DMS79 (cell line): Measurements from ENCODE around the gene CTNND2.

Source experiments
- DNase-seq: peaks from one replicate; lab custom pipeline; 2025; lab: John Stamatoyannopoulos, UW

Gene CTNND2

GRCh38 chr5:11780641-11781345, 123.5 kb downstream of the CTNND2 start:
- no peak for DNase-seq

- no peak for DNase-seq
Measured at GRCh38 chr5:11777096-11777495, 127.2 kb downstream of the CTNND2 start.

DNA sequence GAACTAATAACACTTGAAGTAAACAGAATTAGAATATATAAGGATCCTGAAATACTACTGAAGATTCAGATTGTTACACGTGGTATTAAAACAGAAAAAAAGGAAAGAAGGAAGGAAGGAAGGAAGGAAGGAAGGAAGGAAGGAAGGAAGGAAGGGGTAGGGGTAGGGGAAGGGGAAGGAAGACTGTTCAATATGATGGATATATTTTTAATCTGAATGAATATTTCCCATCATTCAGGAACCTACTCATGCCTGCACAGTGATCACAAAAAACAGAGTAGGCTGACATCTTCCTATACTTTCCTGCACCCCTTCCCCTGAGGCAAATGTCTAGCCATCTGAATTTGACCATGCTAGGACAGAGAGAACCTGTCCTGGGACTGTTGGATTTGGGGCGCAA, 133.9 kb downstream of the CTNND2 start:
- DNase-seq: no peak

DNA sequence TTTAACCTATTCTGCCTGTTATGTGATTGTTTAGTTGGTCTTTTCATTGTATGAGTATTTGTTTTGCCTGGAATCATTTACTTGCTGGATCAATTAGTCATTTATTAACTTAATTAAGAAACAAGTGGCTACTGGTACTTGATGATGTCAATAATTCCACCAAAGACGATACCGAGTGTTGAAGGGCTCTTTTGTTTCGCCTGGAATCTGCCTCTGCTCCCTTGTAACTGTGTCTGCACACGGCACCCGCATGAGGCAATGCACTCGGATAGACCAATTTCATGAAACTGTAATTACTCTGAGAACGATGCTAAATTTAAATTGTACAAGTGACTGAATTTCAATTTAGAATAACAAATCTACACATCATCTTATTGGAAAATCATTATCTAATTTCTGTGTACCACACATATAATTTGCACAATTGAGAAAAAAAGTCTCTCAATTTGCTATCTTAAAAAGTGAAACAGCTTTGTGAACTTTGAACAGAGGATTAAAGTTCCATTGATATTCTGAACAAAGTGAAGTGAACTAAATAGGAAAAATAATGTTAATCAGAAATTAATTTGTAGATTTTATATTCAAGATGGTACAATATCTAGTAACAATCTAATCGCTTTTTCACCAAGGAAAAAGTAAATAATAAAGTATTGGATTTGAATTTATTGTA, 143.2 kb downstream of the CTNND2 start:
- no peak for DNase-seq

DNA sequence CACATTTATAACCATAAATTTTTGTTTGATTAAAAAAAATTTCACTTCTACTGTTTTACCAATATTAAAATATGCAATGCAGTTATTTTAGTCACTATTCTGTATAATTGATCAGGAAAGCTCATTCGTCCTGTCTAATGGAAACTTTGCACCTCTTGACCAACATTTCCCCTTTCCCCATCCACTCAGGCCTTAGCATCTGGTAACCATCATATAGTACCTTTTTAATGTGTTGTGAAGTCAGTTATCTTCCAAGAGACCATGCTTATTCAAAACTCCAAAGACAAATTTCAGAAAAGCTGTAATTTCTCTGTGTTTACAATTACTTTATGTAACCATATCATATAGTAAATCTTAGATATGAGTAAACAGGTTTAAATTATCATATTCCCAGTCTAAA, 145.9 kb downstream of the CTNND2 start:
- DNase-seq: no peak

- no peak for DNase-seq
Measured at GRCh38 chr5:11757661-11758060, 146.6 kb downstream of the CTNND2 start.

- DNase-seq: no peak
Measured at GRCh38 chr5:11737010-11737409, 167.2 kb downstream of the CTNND2 start.

DNA sequence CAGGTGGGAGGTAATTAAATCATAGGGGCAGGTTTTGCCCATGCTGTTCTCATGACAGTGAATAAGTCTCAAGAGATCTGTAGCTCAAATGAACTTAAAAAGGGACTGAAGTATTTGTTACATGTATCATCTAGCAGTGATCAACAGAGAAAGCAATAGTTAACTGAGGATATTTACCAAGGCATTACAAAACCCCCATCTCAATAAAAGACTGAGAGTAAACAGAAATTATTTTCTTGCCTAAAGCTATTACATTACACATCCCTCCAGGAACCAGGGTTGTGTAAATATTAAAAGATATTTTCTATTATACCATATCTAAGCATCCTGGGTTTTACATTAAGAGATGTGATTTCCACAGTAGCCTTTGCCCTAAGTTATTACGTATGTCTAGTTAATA, 169.9 kb downstream of the CTNND2 start:
- no peak for DNase-seq

- no peak for DNase-seq
Measured at GRCh38 chr5:11733840-11734192, 170.4 kb downstream of the CTNND2 start.

DNA sequence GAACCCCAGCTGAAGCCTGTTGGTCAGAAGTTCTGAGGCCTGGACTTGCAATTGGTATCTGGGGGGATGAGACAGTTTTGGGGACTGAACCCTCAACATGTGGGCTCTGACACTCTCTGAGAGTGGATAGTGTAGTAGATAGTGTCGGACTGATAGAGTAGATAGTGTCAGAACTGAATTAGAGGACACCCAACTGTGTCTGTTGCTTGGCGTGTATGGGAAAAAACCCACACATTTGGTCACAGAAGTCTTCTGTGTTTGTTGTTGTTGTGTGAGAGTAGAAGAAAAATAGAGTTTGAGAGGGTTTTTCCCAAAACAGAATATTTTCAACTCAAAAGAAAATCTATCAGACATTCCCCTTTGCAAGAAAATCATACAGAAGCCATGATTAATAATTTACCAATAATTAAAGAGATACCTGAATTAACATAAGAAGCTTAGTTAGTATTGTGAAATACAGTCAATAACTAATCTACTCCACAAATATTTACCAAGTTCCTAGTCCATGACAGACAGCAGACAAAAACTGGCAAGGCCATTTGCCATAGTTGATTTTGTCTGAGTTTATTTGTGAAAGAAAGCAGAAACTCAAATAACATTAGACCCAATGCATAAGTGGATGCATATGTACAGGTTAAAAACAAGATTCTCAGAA, 170.9 kb downstream of the CTNND2 start:
- DNase-seq: no peak

GRCh38 chr5:11724940-11725339, 179.3 kb downstream of the CTNND2 start:
- DNase-seq: no peak

DNA sequence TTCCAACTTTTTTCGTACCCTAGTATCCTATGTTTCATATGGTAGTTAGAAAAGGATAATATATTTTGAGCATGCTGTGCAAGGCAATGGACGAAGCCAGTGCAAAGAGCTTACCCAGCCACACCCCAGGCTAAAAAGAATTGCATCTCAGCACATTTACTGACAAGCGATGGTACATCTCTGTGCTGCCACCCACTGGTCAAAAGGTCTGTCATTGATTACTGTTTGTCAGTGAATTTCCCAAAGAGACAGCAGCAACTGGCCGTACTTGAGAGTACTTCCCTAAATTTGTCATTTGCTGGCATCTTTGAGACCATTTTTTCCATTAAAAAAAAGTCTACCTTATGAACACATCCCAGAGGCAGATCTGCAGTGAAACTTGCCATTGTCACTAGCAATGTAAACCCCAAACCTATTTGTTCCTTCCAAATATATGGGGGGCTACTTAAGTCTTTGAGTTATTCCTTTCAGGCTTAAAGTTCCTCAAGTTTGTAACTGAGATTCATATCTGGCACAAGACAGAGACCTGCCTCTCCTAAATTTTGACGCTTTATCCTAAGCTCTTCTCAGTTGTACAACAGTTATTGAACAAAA, 184.3 kb downstream of the CTNND2 start:
- no peak for DNase-seq

GRCh38 chr5:11715461-11716196, 188.6 kb downstream of the CTNND2 start:
- no peak for DNase-seq

DNA sequence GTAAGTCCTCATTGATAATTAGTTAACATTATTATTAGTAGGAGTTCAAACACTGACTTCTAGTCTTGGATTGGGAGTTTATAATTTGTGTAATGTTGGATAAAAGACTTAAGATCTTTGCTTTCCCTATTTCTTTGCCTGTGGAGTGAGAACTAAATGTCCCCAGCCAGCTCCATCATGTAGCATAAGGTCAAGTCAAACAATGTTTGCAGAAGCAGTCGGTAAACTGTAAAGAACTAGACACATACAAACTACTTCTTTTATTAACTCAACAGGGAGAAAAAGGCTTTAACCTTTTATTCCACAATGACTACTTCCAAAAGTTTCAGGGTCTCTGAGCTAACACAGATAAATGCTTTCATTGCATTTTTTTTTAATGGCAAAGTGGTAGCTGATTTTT, 192.3 kb downstream of the CTNND2 start:
- no peak for DNase-seq

GRCh38 chr5:11709021-11709420, 195.2 kb downstream of the CTNND2 start:
- no peak for DNase-seq

DNA sequence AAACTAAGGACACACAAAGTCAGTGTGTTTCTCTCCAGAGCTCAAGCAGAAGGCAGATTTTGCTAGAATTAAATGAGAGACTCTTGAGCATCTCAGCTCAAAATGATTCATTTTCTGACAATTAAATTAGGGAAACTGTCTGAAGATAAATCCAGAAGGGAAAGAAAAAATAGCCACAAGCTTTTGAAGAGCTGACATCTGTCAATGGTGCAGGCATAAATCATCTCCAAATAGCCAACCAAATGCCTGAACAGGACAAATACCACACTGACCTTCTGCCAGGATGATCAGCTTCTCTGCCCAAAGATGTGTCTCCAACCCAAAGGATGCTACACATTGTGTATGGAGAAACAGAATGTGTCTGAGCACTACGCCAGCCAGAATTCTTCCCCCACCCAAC, 199.3 kb downstream of the CTNND2 start:
- DNase-seq: no peak

DNA sequence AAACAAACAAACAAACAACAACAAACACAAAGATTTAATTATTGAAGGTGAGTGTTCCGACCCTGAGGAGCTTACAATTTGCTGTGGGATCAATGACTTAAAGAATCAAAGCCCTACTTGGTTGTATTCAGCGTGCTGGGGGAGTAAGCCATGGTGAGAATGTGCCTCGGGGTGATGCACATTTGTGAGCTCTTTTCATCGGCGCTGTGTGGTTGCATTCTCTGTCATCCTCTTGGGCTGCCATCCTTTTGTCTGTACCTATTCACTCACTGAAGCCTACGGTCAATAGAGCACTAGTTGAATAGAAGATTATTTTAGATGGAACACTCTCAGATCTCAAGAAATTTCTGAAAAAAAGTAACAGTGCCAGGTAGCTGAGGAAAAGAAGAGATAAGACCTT, 203.9 kb downstream of the CTNND2 start:
- DNase-seq: no peak

GRCh38 chr5:11692636-11693035, 211.6 kb downstream of the CTNND2 start:
- no peak for DNase-seq

DNA sequence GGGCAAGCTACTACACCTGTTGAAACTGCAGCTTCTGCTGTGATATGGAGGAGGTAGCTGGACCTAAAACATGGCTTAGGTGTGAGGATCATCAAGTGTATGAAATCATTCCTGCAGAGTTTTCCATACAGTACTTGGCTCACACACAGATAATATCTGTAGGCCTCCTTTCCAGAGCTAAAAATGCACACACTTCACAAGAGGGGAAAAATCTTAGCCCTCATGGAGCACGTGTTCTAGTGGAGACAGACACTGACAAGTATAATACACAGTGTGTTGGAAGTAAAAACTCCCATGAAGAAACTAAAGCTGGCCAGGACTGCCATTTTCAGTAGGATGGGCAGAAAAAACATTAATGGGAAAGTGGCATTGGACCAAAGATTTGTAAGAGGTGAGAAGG, 216.7 kb downstream of the CTNND2 start:
- no peak for DNase-seq

DNA sequence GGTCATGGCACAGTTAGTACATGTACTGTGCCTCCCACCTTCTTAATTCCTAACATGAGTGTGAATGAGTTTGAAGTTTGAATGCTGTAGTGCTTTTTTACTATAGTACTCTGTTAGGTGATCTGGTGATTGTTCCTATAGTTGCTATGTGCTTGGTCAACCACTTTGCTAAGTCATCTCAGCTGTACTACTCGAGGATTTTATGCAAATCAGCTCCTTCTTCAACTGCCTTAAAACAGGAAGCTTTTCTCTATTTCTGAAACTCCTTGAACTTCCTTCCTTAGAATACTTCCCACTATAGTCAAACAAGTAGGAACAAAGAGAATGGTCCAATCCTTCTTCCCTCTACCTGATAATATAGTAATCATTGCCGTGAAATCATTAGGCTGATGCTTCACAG, 219.6 kb downstream of the CTNND2 start:
- no peak for DNase-seq

DNA sequence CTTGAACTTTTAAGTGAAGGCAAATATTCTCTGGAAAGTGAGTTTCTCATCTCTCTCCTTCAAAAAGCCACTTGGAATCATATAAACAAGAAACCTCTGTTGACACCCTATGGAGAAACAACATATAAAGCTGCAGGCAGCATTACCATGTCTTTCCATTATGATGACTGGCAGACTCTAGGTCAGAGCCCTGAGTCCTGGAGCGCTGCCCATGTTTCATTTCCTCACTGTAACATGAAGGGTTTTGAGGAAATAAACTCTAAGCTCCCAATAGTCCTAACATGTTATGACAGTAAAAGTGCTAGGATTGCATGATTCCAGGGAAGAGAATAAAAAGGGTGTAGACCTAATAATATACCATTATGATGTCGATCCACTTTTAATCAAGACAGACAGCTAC, 220.6 kb downstream of the CTNND2 start:
- DNase-seq: no peak

GRCh38 chr5:11681796-11682195, 222.4 kb downstream of the CTNND2 start:
- DNase-seq: no peak
